HepG2 (cell line): ENCODE data around the gene FGF21. TPM values are rescaled to one million over a fixed set of nuclear protein-coding genes. Genes with fewer than 3 reads are reported as not detected.
A peak's percentile ranks its signal among the peaks of the same experiment; 100 is the strongest.
"Not testable (repeated sequence)": the region's sequence is repeated elsewhere in the genome, so short reads cannot be mapped to it uniquely, and the experiment has no call there.

Experiments
- ATAC-seq: fragments of 200-7000 bp; cut with Tn5 transposase; 3 replicates; pipeline ENCODE4 v1.9.1; 2020; ENCODE audit warnings: mild to moderate bottlenecking, moderate library complexity
- BruUV-seq: library from RNA; stranded (reverse); fragments of 400-500 nt; replicated peaks from 2 replicates; lab custom pipeline; 2021; lab: Mats Ljungman, UMichigan
- CTCF ChIA-PET: fragments of 300-600 bp; formaldehyde crosslinking; extraction: SDS; loops from one replicate; lab custom pipeline; 2021; ENCODE audit warnings: low total read pairs, inconsistent platforms, low intra/inter-chr PET ratio; lab: Yijun Ruan, JAX
- POLR2A ChIA-PET: fragments of 350-600 bp; sonication (Branson Sonifier 250); formaldehyde crosslinking; loops from one replicate; lab custom pipeline; 2020; ENCODE audit warnings: antibody characterized with exemption, inconsistent platforms; lab: Yijun Ruan, JAX
- DNase-seq: peaks from one replicate; pipeline ENCODE4 v3.0.0-alpha.2; 2015; ENCODE audit warnings: low spot score
- FAIRE-seq: peaks from 3 replicates; lab custom pipeline; 2011; peaks lifted over from hg19 to GRCh38; lab: Jason Lieb, UNC
- H2AFZ ChIP-seq: one replicate; pipeline ENCODE4 v1.6.1; 2011; ENCODE audit warnings: low read length, inconsistent platforms
- H3K27ac ChIP-seq: fragments of 300-600 bp; 3 replicates; pipeline ENCODE4 v1.8.0; 2011; ENCODE audit warnings: mixed run types, mild to moderate bottlenecking, mixed read lengths, low read length, inconsistent platforms; ENCODE audit not compliant: insufficient read depth; ENCODE audit errors: extremely low read length
- H3K27me3 ChIP-seq, 2 experiments: fragments of 200-600 bp in 1 of 2; 2 replicates in 1 of 2; 3 replicates in 1 of 2; pipeline versions ENCODE4 v1.6.0 to v1.8.0; 2011; ENCODE audit warnings: low read length in 2 of 2, mild to moderate bottlenecking in 2 of 2, moderate library complexity in 2 of 2, inconsistent platforms in 1 of 2; ENCODE audit not compliant: insufficient read depth in 2 of 2, control insufficient read depth in 1 of 2
- H3K36me3 ChIP-seq, 2 experiments: fragments of 200-600 bp in 1 of 2; replicated peaks in 1 of 2; 2 replicates in 1 of 2; 3 replicates in 1 of 2; pipeline versions ENCODE4 v1.5.1 to v1.8.0; 2011; ENCODE audit warnings: low read length in 2 of 2, inconsistent platforms in 1 of 2; ENCODE audit not compliant: insufficient read depth in 2 of 2, control insufficient read depth in 1 of 2
- H3K4me1 ChIP-seq: 2 replicates; pipeline ENCODE4 v1.5.1; 2012; ENCODE audit warnings: low read length, inconsistent platforms; ENCODE audit not compliant: insufficient read depth
- H3K4me2 ChIP-seq: 2 replicates; pipeline ENCODE4 v1.6.0; 2011; ENCODE audit warnings: low read depth, low read length, inconsistent platforms
- H3K4me3 ChIP-seq, 3 experiments: fragments of 200-600 bp in 1 of 3; sonication (generic), shearing (Covaris generic) in 1 of 3; replicated peaks in 1 of 3; 2 replicates each; pipeline ENCODE4 v1.5.1; 2011 to 2016; ENCODE audit warnings: low read length in 3 of 3, inconsistent platforms in 2 of 3, low read depth in 2 of 3, mild to moderate bottlenecking in 2 of 3, control low read depth in 1 of 3, mixed read lengths in 1 of 3; ENCODE audit not compliant: insufficient read depth in 1 of 3
- H3K79me2 ChIP-seq: one replicate; pipeline ENCODE4 v1.6.1; 2011; ENCODE audit warnings: low read length, inconsistent platforms; ENCODE audit not compliant: insufficient read depth
- H3K9ac ChIP-seq: 2 replicates; pipeline ENCODE4 v1.6.0; 2011; ENCODE audit warnings: mild to moderate bottlenecking, low read depth, low read length, inconsistent platforms; ENCODE audit not compliant: insufficient read depth
- H3K9me3 ChIP-seq: 2 replicates; pipeline ENCODE4 v1.5.1; 2012; ENCODE audit warnings: mild to moderate bottlenecking, low read length
- H4K20me1 ChIP-seq: 2 replicates; pipeline ENCODE4 v1.6.0; 2011; ENCODE audit warnings: inconsistent platforms, mild to moderate bottlenecking, low read length, moderate library complexity; ENCODE audit not compliant: insufficient read depth
- CEBPZ ChIP-seq: IDR thresholded peaks from 2 replicates; pipeline ENCODE4 v1.6.1; 2012; ENCODE audit warnings: low read length, improper control_type of control experiment
- MAX ChIP-seq: IDR thresholded peaks from 2 replicates; pipeline ENCODE4 v1.6.1; 2012; ENCODE audit warnings: inconsistent platforms
- PATZ1 ChIP-seq: sonication (generic); formaldehyde crosslinking; IDR thresholded peaks from 2 replicates; pipeline ENCODE4 v1.4.0; 2020; ENCODE audit warnings: missing genetic modification reagents
- PRMT3 ChIP-seq: sonication (generic); formaldehyde crosslinking; IDR thresholded peaks from 2 replicates; pipeline ENCODE4 v1.8.1; 2022; ENCODE audit warnings: low read depth, mild to moderate bottlenecking, moderate library complexity, missing genetic modification reagents, borderline replicate concordance
- ZBED4 ChIP-seq: sonication (generic); formaldehyde crosslinking; IDR thresholded peaks from 2 replicates; pipeline ENCODE4 v1.4.0; 2020; ENCODE audit warnings: missing genetic modification reagents, borderline replicate concordance
- ZNF34 ChIP-seq: sonication (generic); formaldehyde crosslinking; IDR thresholded peaks from 2 replicates; pipeline ENCODE4 v1.4.0; 2020; ENCODE audit warnings: mild to moderate bottlenecking, missing genetic modification reagents, borderline replicate concordance
- WGBS: methylation state at CpG from one replicate; pipeline ENCODE4 v1.1.6; 2017; ENCODE audit warnings: low lambda C conversion rate; 5-methylcytosine and 5-hydroxymethylcytosine counted together
- in situ Hi-C: cut with HindIII; loops from 2 replicates; pipeline ENCODE4 v1.10.0; 2017; ENCODE audit warnings: low pct_unique_long_range_greater_than_20kb; ENCODE audit not compliant: extremely low pct_ligation_motif_present
- intact Hi-C: fragments of 100-400 bp; cut with micrococcal nuclease; formaldehyde crosslinking; loops from one replicate; pipeline ENCODE4 v1.10.0; 2022; ENCODE audit not compliant: unreplicated experiment
- polyA plus RNA-seq, 8 experiments: library from polyadenylated mRNA; depleted of rRNA in 3 of 8; stranded (reverse) in 7 of 8; unstranded in 1 of 8; fragments of >200 nt; fragmentation: Illumina TruSeq in 4 of 8; extraction: Trizol in 4 of 8; gene quantifications; 2 replicates each; pipeline versions ENCODE4 v1.2.1 to v1.2.3, GENCODE V29; 2011 to 2016; ENCODE audit warnings: low read depth in 4 of 8, missing spikeins in 1 of 8, mixed read lengths in 1 of 8; ENCODE audit not compliant: insufficient read depth in 1 of 8
- total RNA-seq, 5 experiments: library from RNA; depleted of rRNA; stranded (reverse); fragments of >200 nt; fragmentation: Illumina TruSeq; extraction: Trizol; gene quantifications; 2 replicates each; pipeline ENCODE4 v1.2.3, GENCODE V29; 2016; ENCODE audit warnings: low read depth in 1 of 5

Gene FGF21
- total and polyA plus RNA-seq, 2 of the 13 experiments (the other 11 are each of a cell fraction or from before 2014, with no cell fraction given), result 0.17 TPM; not detected in 1

- H3K36me3 ChIP-seq, H3K4me3 ChIP-seq, FAIRE-seq, ATAC-seq, POLR2A ChIA-PET, H2AFZ ChIP-seq, H3K9ac ChIP-seq, H3K27ac ChIP-seq, H3K4me2 ChIP-seq, BruUV-seq, DNase-seq, H3K27me3 ChIP-seq, H3K9me3 ChIP-seq, H3K79me2 ChIP-seq, H4K20me1 ChIP-seq: not testable (repeated sequence)
- CTCF ChIA-PET, result interaction anchor here (1.7 to 1.9 kb wide), 3 partner anchors 48 to 55 kb away, joined by 6 to 31 read pairs (median 27); partner anchors contain the start of gene HSD17B14
- 51% methylated on average over 6 of the region's 9 CpGs for WGBS
- H3K4me1 ChIP-seq, result peaks cover 11% of the 10 kb centered on the region
- intact Hi-C loops (loop anchor here (10.0 kb wide), 1 partner anchor 177 kb away; the partner anchor contains the start of gene FTL), in situ Hi-C loops (loop anchor here (5.0 to 10.0 kb wide), 2 partner anchors 113 to 140 kb away; partner anchors contain the start of genes CA11 and NTN5)
Measured at GRCh38 chr19:48787331-48787730, 32.0 kb downstream of the FGF21 start.

GRCh38 chr19:48793271-48793670, 37.9 kb downstream of the FGF21 start:
- POLR2A ChIA-PET, result interaction anchor here (0.7 to 1.6 kb wide), 2 partner anchors 14 to 19 kb away, joined by 3 to 8 read pairs; no protein-coding TSS in a partner anchor
- in situ Hi-C loops, result no loop called here
- Histone ChIP-seq H3K27me3 (no peaks in the 10 kb centered on the region), H2AFZ (no peak overlapping the region), H4K20me1 (no peaks in the 10 kb centered on the region), H3K4me3 (no peak overlapping the region), H3K9me3 (no peaks in the 10 kb centered on the region), H3K27ac (peak overlapping the region; percentile 17), H3K4me1 (peaks cover 22% of the 10 kb centered on the region), H3K36me3 (no peaks in the 10 kb centered on the region), H3K79me2 (no peaks in the 10 kb centered on the region), H3K4me2 (peak overlapping the region; percentile 38), H3K9ac (no peak overlapping the region)
- intact Hi-C loops, result no loop called here
- ATAC-seq, result peak; percentile 30
- BruUV-seq, result no TSS peak
- FAIRE-seq, result peak; percentile 70
- DNase-seq, result peak; percentile 58
- WGBS, result 7% methylated on average over 8 of the region's 8 CpGs
- CTCF ChIA-PET, result no interaction called here
- 0 out of 2 replicates have a peak, but pooled peaks have one; percentile 10 for TF ChIP-seq PATZ1 (CRISPR knock-in tag)
- no peak for TF ChIP-seq ZBED4
- no peak for TF ChIP-seq PRMT3
- no peak for TF ChIP-seq ZNF34
- TF ChIP-seq CEBPZ, result no peak
- TF ChIP-seq MAX, result peak; percentile 31; the same call in 1 of the 2 replicates
